ENCODE data around the gene JCAD. TPM values are rescaled to one million over a fixed set of nuclear protein-coding genes. Genes with fewer than 3 reads are reported as not detected.

The JCAD gene
- polyA plus RNA-seq, 1 of the 3 experiments (the other 2 are of a cell fraction), result 19.0 TPM

GRCh38 chr10:30022590-30022989, 36.8 kb downstream of the JCAD start:
- TF ChIP-seq EP300 (IDR thresholded peaks at IDR 0.05; ENCODE audit: borderline replicate concordance in 1 of 2, low read depth in 1 of 2, low read length in 1 of 2) (no peak), RAD21 (IDR thresholded peaks at IDR 0.05; ENCODE audit: low read length) (no peak), NRF1 (IDR thresholded peaks at IDR 0.05; ENCODE audit: low read depth, low read length) (no peak), TCF12 (IDR thresholded peaks at IDR 0.05) (no peak), NFIC (IDR thresholded peaks at IDR 0.05; ENCODE audit: borderline replicate concordance) (no peak), MEF2A (IDR thresholded peaks at IDR 0.05; ENCODE audit: borderline replicate concordance, low read depth) (no peak), YY1 (IDR thresholded peaks at IDR 0.05; ENCODE audit: low read depth) (no peak), EZH2phosphoT487 (IDR thresholded peaks at IDR 0.05; ENCODE audit: borderline replicate concordance, low read depth) (no peak), CHD2 (IDR thresholded peaks at IDR 0.05; ENCODE audit: low read length, partially characterized antibody) (no peak), POLR2AphosphoS5 (IDR thresholded peaks at IDR 0.05; ENCODE audit: low read depth, low read length) (no peak)
- DNase-seq, result no peak
- ChIA-PET POLR2A (no interaction called here), CTCF (no interaction called here)
- no peaks in the 10 kb centered on the region for H3K4me1 ChIP-seq (ENCODE audit: control insufficient read depth in 1 of 2, insufficient read depth in 2 of 2, low read depth in 1 of 2, low read length in 1 of 2)
- H3F3A ChIP-seq (replicated peaks; ENCODE audit: insufficient read depth), result no peaks in the 10 kb centered on the region
- H3K9ac ChIP-seq, result no peak overlapping the region
- H3K27ac ChIP-seq (ENCODE audit: low read depth in 2 of 2, low read length in 1 of 2), result no peak overlapping the region
- no peaks in the 10 kb centered on the region for H3K9me3 ChIP-seq
- peaks cover 68% of the 10 kb centered on the region for H3K79me2 ChIP-seq (ENCODE audit: insufficient read depth)
- no peak overlapping the region for H2AFZ ChIP-seq (ENCODE audit: low read depth)
- H3K4me2 ChIP-seq, result no peak overlapping the region
- H4K20me1 ChIP-seq (ENCODE audit: insufficient read depth), result peaks cover 41% of the 10 kb centered on the region
- no peak overlapping the region for H3K4me3 ChIP-seq (ENCODE audit: low read depth in 2 of 2, low read length in 1 of 2)
- no peaks in the 10 kb centered on the region for H3K27me3 ChIP-seq (ENCODE audit: insufficient read depth)
- no peaks in the 10 kb centered on the region for H3K9me2 ChIP-seq
- WGBS (ENCODE audit: low lambda C conversion rate), result 100% methylated on average over 6 of the region's 6 CpGs
- H3K36me3 ChIP-seq (replicated peaks in 1 of 2; ENCODE audit: control insufficient read depth in 1 of 2, insufficient read depth in 2 of 2, low read length in 1 of 2), result peaks cover 34 to 66% of the 10 kb centered on the region in 2 experiments

- H3K9me2 ChIP-seq, result no peaks in the 10 kb centered on the region
- no peak overlapping the region for H2AFZ ChIP-seq (ENCODE audit: low read depth)
- POLR2A ChIA-PET, result no interaction called here
- H3K9ac ChIP-seq, result no peak overlapping the region
- peaks cover 22% of the 10 kb centered on the region for H3F3A ChIP-seq (replicated peaks; ENCODE audit: insufficient read depth)
- no peak for TF ChIP-seq FOXJ3 (CRISPR knock-in tag; IDR thresholded peaks at IDR 0.05)
- no peak for TF ChIP-seq PBX3 (IDR thresholded peaks at IDR 0.05)
- no peak for TF ChIP-seq RAD21 (IDR thresholded peaks at IDR 0.05; ENCODE audit: low read length)
- TF ChIP-seq IRF3 (IDR thresholded peaks at IDR 0.05; ENCODE audit: low read depth, low read length), result no peak
- TF ChIP-seq SMC3 (IDR thresholded peaks at IDR 0.05; ENCODE audit: low read depth, low read length), result no peak
- TF ChIP-seq USF2 (IDR thresholded peaks at IDR 0.05; ENCODE audit: borderline replicate concordance, low read depth, low read length), result no peak
- no peak for TF ChIP-seq MXI1 (IDR thresholded peaks at IDR 0.05; ENCODE audit: low read depth, low read length)
- H3K36me3 ChIP-seq (replicated peaks in 1 of 2; ENCODE audit: control insufficient read depth in 1 of 2, insufficient read depth in 2 of 2, low read length in 1 of 2), result peaks cover 44 to 69% of the 10 kb centered on the region in 2 experiments
- H3K4me1 ChIP-seq (ENCODE audit: control insufficient read depth in 1 of 2, insufficient read depth in 2 of 2, low read depth in 1 of 2, low read length in 1 of 2), result peaks cover 0 to 11% of the 10 kb centered on the region in 2 experiments; a peak in 2 of 4 replicates
- no peaks in the 10 kb centered on the region for H3K9me3 ChIP-seq
- DNase-seq, result no peak
- CTCF ChIA-PET, result interaction anchor here (1.0 to 1.3 kb wide), 3 partner anchors 17 to 284 kb away, joined by 3 to 5 read pairs (median 4); no protein-coding TSS in a partner anchor
- no peak overlapping the region for H3K27ac ChIP-seq (ENCODE audit: low read depth in 2 of 2, low read length in 1 of 2)
- no peak overlapping the region for H3K4me3 ChIP-seq (ENCODE audit: low read depth in 2 of 2, low read length in 1 of 2)
- H4K20me1 ChIP-seq (ENCODE audit: insufficient read depth), result peaks cover 30% of the 10 kb centered on the region
- peaks cover 42% of the 10 kb centered on the region for H3K79me2 ChIP-seq (ENCODE audit: insufficient read depth)
- no peaks in the 10 kb centered on the region for H3K27me3 ChIP-seq (ENCODE audit: insufficient read depth)
- no peak overlapping the region for H3K4me2 ChIP-seq
Measured at GRCh38 chr10:30019468-30019867, 39.9 kb downstream of the JCAD start.
